A204.1 (cell line): ENCODE data around the gene GRAMD1B.

Source experiments
- FAIRE-seq: peaks from 2 replicates; lab custom pipeline; 2012; peaks lifted over from hg19 to GRCh38; lab: Jason Lieb, UNC

The GRAMD1B gene

DNA sequence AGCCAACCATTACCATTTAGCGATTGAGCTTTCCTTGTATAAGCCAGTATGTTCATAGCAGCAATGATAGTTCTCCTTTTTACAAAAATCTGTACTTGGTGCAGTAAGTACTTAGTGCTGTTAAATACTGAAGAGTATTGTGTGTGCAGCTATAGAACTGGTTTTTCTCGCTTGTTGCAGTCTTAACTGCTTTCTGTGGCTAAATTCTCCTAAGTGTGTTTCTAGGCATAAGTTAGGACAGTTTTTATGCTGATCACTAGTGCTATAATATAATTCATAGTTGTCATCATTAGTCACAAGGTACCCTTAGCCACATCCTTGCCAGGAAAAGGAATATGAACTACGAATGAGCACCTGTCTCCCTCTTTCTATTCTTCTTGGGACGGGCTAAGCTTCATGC is 107.7 kb downstream of the GRAMD1B start:
- FAIRE-seq = no peak

- FAIRE-seq = no peak
These were observed 113.7 kb downstream of the GRAMD1B start for GRCh38 chr11:123543797-123544196.

GRCh38 chr11:123544631-123545375 is 114.7 kb downstream of the GRAMD1B start:
- no peak for FAIRE-seq

DNA sequence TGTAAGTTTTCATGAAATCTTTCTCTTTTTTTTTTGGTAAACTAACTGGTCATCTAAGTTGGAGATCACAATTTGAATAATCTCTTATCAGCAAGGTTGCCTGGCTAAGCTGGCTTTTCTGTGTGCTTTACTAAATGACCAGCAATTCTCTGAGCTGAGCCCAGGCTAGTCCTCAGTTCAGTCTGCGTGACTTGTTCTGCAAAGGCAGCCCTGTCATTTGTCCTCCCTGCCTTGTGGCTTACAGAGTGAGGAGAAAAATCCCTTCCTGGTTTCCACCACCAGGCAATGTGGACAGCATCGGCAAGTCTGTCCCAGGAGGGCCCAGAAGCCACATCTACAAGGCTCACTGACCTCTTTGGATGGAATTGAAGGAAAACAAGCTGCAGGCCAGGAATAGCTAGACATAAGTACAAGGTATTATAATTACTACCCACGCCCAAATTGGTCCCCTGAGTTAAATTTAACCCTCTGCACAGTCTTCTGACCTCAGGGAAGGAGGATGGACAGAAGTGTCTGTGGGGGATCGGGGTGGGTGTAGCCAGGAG is 115.7 kb downstream of the GRAMD1B start:
- no peak for FAIRE-seq

GRCh38 chr11:123546515-123546914 is 116.4 kb downstream of the GRAMD1B start:
- FAIRE-seq = no peak

GRCh38 chr11:123547180-123547579 is 117.1 kb downstream of the GRAMD1B start:
- no peak for FAIRE-seq

DNA sequence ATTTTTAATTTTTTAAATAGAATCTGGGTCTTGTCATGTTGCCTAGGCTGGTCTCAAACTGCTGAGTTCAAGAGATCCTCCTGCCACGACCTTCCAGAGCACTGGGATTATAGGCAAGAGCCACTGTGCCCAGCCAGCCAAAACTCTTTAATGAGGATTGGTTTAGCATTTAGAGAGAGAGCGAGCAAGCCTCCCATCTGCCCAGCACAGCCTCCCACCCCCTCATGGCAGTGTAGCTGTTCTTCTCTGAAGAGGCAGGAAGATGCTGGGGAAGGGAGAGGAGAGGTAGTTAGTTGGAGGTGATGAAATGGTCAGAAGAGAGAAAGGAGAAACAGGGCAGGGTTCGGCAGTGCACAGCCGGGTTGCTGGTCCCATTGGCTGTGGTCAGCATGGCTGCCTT is 118.7 kb downstream of the GRAMD1B start:
- no peak for FAIRE-seq

DNA sequence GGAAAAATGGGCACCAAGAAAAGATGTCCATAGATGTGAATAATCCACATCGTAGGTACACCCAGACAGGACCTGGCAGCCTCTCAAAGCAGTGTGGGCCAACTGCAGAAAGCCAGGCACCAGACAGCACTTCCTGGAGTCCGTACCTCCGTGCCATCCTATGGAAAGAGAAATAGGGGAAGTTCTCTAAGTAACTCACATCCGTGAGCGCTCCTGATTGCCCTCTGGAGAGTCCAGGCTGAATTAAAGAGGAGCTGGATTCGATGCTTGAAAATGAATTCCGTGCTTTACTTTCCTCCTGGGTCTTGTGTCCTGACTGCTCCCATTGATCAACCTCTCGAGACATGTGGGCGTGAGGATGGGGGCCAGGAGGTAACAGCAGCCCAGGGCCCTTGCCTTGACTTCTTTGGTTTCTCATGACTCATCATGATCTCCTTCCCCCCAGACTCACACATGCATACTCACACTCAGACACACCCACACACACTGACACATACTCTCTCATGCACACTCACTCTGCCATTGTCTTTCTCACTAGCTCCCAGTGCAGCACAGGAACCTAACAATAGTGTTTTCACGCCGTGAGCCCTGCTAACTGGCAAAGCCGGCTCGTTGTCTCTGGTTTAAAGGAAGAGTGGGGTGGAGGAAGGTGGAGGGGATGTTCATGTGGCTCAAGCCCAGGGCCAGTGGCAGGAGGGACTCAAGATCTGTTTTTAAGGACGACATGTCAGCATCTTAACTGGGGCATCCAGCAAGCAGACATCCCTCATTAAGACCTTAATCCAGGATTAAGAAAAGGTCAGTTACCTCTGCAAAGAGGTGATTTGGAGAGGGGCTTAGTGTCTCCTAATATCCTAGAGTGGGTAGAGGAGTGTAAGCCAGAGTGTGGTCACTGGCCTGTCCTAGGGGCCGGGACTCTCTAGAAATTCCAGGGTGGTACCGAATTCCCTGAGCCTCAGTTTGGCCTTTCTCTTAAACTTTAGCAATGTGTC is 120.2 kb downstream of the GRAMD1B start:
- FAIRE-seq = no peak

DNA sequence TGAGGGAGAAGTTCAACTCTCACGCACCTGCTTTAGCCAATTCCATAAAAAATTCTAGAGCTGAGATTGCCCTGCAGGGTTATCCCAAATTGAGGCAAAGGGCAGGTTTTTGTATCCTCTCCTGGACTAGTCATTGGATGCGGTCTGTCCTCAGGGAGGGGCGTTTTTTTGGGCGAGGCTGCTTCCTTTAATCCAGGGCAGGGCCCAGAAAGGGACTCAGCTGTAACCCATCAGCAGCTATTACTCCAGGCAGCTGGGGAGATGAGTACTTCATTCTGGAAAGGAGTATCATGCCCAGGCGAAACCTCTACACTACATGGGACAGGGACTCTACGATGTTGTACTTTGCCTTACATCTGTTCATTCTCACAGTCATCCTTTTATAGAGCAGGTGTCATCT is 121.0 kb downstream of the GRAMD1B start:
- no peak for FAIRE-seq

DNA sequence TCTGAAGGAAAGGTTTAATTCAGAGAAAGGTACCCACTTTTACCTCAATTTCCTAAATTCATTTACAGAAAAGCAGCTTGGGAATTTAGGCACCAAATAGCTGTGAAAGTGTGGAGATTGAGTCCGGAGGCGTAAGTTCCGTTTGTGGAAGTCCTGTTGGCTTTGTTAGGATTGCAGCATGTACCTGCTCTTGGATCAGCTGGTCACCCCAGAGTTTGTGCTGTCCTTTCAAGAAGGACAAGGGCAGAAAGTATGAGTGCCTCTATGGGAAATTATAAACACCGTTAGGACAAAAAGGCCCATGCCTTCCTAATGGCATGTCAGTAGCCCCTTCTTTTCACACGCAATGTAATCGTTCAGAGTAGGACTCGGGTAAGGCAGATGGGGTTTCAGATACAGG is 126.6 kb downstream of the GRAMD1B start:
- no peak for FAIRE-seq

- FAIRE-seq = no peak
These were observed 128.7 kb downstream of the GRAMD1B start for GRCh38 chr11:123558536-123559315.

DNA sequence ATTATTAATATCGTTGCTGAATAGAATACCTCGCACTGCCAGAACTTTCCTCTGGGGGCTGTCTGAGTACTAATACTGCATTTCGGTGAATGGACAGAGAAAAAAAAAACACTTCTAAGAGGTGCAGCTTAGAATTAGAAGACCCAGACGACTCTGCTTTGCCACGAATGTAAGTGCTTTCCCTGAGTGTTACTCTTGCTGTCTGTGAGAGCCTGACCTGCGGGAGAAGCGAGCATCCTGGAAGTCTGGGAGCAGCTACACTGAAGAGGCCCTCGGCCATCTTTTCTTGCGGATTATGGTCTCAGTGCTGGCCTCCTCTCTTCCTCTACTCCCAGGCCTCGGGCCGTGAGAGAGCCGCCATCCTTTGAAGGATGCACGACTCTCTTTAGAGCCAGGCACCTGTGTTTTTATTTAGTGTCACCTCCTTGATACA is 129.5 kb downstream of the GRAMD1B start:
- FAIRE-seq = no peak

GRCh38 chr11:123560006-123560405 is 129.9 kb downstream of the GRAMD1B start:
- no peak for FAIRE-seq

DNA sequence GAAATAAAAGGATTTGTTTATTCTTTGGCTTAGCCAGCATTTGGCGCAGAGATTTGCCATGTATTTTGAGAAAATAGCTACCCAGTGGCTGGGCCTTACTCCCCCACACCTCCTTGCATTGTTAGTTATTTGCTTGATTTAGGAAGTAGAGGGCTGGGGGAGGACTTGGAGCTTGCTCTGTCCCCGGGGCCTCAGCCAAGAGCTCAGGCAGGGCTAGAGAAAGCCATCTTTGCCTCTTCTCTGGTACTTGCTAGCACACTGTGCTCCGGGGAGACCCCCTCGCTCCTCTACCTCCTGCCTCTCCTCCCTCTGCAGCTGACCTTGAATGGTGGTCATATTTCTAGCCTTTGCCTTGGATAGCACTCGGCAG is 131.3 kb downstream of the GRAMD1B start:
- FAIRE-seq = no peak

DNA sequence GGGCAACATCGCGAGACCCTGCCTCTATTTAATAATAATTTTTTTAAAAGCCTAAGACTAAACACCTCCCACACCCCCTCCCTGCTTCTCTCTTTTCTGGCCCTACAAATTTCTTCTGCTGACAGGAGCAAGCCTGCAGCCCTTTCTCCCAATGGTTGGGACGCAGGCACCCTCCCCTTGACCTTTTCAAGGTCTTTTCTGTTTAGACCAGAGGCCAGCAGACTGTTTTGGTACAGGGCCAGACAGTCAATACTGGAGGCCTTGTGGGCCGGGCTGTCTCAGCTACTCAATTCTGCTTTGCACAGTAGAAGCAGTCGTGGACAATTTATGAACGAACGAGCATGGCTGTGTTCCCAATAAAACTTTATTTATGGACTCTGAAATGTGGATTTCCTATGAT is 132.1 kb downstream of the GRAMD1B start:
- FAIRE-seq = no peak

DNA sequence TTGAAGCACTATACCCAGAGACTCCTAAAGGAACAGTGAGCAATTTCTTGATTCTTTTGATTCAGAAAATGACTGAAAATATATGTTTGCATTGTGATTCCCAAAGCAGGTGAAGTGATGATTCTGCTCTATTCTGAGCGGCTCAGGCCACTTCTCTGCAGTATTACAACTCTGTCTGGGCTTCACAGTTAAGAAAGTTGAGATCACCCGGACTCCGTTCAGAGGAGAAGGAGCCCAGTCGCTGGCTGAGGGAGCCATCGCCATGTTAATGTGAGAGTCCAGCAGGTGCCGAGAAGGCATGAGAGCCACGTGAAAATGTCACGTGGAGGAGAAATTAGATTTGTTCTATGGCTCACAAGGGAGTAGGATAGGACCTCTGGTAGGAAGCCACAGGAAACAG is 132.8 kb downstream of the GRAMD1B start:
- no peak for FAIRE-seq

GRCh38 chr11:123564221-123564620 is 134.2 kb downstream of the GRAMD1B start:
- FAIRE-seq = no peak

DNA sequence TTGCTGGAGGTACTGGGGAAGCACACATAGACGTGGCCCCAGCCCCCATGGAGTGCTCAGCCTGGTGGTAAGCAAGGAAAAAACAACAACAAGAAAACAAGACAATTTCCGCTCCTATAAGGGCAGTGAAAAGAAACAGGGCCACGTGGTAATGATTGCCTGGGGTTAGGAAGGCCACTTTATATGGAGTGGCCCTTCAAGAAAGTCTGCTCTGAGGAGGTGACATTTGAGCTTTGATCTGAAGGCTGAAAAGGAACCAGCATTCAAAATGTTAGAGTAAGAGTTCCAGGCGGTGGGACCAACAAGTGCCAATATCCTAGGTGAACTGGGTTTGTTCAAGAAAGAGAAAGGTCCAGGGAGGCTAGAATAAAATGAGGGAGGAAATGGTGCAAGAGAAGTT is 136.8 kb downstream of the GRAMD1B start:
- FAIRE-seq = no peak

GRCh38 chr11:123567466-123567865 is 137.4 kb downstream of the GRAMD1B start:
- FAIRE-seq = no peak

DNA sequence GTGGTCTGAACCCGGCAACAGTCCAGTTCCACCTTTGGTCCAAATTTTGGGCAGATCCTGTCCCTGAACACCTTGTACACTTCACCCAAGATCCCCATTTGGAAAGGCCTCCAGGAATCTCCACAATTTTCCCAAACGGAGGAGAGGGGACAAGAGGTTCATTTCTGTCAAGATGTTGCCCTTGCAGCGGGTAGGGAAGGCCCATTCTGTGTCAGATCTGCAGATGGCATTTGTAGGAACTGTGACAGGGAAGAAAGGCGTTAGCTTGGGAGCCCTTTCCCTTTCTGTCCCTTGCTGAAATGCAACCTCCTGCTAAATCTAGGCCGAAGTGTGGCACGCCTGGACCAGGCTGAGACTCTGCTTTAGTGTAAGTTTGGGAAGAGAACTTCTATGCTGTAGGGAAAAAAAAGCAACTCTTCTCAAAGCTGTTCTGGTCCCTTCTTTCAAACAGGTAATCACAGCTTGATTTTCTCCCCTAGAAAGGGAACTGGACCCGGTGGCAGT is 138.3 kb downstream of the GRAMD1B start:
- FAIRE-seq = no peak

GRCh38 chr11:123569393-123569792 is 139.3 kb downstream of the GRAMD1B start:
- FAIRE-seq = no peak

- no peak for FAIRE-seq
These were observed 141.0 kb downstream of the GRAMD1B start for GRCh38 chr11:123570939-123571580.
